Thyroid gland (tissue), 4 donors: Measurements from ENCODE around the gene CELSR3. TPM values are rescaled to one million over a fixed set of nuclear protein-coding genes. Genes with fewer than 3 reads are reported as not detected.

Source experiments
- DNase-seq, 2 donors: peaks; one replicate each; pipeline ENCODE4 v3.0.0-alpha.2; 2019
- H3K27ac ChIP-seq, 3 donors: fragments of 200-600 bp; sonication (generic); 1 replicate in 2 of 3; 2 replicates in 1 of 3; pipeline ENCODE4 v1.5.1; 2016 to 2019; ENCODE audit warnings: mild to moderate bottlenecking in 1 of 3, moderate library complexity in 1 of 3
- H3K27me3 ChIP-seq: fragments of 200-600 bp; sonication (generic); one replicate; pipeline ENCODE4 v1.5.1; 2019
- H3K36me3 ChIP-seq, 2 donors: fragments of 200-600 bp; sonication (generic); one replicate each; pipeline ENCODE4 v1.5.1; 2016 to 2019
- H3K4me1 ChIP-seq, 2 donors: fragments of 200-600 bp; sonication (generic); one replicate each; pipeline ENCODE4 v1.5.1; 2017 to 2019
- H3K4me3 ChIP-seq, 3 donors: fragments of 200-600 bp; sonication (generic); replicated peaks in 1 of 3; 1 replicate in 2 of 3; 2 replicates in 1 of 3; pipeline ENCODE4 v1.5.1; 2016; ENCODE audit warnings: mild to moderate bottlenecking in 1 of 3
- H3K9me3 ChIP-seq: fragments of 200-600 bp; sonication (generic); one replicate; pipeline ENCODE4 v1.5.1; 2017
- POLR2A ChIP-seq, 2 donors: fragments of 450-650 bp; IDR thresholded peaks; one replicate each; pipeline ENCODE4 v1.6.1; 2017; ENCODE audit warnings: antibody characterized with exemption in 2 of 2, mild to moderate bottlenecking in 2 of 2, moderate library complexity in 1 of 2
- WGBS, 2 donors: methylation state at CpG; one replicate each; pipeline ENCODE4 v1.1.5; 2017; 5-methylcytosine and 5-hydroxymethylcytosine counted together
- intact Hi-C: fragments of 100-400 bp; cut with DNase I; formaldehyde crosslinking; loops from one replicate; pipeline ENCODE4 v1.15.1; 2023
- total RNA-seq, 4 donors: library from RNA; depleted of rRNA; stranded (reverse); fragments of >200 nt; gene quantifications; one replicate each; pipeline ENCODE4 v1.2.3, GENCODE V29; 2016
- TF ChIP-seq, protein P1 (sequence below), 6 experiments: fragments of 200-600 bp in 3 of 6; fragments of 450-650 bp in 3 of 6; sonication (generic) in 3 of 6; IDR thresholded peaks; one replicate each; pipeline ENCODE4 v1.5.1; 2016 to 2019; ENCODE audit warnings: antibody characterized with exemption in 6 of 6, mild to moderate bottlenecking in 2 of 6, inconsistent platforms in 1 of 6, moderate library complexity in 1 of 6

Gene CELSR3
- total RNA-seq, 4 donors from 2014 or later = 0.54 to 1.7 (median 1.0) TPM

DNA sequence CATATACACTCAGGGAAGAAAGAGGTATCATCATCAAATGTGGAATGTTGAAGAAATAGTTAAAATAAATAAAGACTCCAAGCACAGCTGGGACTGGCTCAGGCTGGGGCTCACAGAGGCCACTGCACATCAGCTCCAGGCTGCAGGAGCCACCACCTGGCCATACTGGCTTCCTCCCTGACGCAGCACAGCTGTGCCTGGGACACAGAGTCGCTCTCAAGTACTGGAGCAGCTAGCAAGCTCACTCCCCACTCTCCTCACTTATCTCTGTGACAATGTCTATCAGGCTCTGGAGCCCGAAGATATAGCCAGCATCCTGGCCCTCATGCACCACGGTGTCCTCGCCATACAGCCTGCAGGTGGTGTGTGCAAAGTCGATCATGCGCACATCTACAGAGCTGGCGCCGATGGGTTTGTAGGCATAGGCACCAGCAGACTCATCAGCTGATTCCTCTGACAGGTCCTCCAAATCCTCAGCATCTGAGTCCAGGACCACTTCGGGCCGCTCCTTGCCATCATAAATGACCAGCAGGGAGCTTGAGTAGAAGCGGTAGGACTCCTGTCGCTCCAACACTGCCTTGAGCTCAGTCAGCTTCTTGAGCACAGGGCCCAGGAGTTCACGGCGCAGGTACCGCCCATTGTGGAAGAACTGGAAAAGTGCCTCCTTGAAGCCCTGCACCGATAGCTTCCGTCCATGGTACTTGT, 25.5 kb upstream of the CELSR3 start:
- Histone ChIP-seq H3K27ac (no peak overlapping the region), H3K4me3 (no peak overlapping the region), H3K9me3 (no peaks in the 10 kb centered on the region), H3K36me3 (peaks cover 50 to 58% of the 10 kb centered on the region in 2 donors), H3K4me1 (peaks cover 22 to 24% of the 10 kb centered on the region in 2 donors), H3K27me3 (no peaks in the 10 kb centered on the region)
- TF ChIP-seq POLR2A (IDR thresholded peaks at IDR 0.05) = no peak
- TF ChIP-seq, protein P1, sequence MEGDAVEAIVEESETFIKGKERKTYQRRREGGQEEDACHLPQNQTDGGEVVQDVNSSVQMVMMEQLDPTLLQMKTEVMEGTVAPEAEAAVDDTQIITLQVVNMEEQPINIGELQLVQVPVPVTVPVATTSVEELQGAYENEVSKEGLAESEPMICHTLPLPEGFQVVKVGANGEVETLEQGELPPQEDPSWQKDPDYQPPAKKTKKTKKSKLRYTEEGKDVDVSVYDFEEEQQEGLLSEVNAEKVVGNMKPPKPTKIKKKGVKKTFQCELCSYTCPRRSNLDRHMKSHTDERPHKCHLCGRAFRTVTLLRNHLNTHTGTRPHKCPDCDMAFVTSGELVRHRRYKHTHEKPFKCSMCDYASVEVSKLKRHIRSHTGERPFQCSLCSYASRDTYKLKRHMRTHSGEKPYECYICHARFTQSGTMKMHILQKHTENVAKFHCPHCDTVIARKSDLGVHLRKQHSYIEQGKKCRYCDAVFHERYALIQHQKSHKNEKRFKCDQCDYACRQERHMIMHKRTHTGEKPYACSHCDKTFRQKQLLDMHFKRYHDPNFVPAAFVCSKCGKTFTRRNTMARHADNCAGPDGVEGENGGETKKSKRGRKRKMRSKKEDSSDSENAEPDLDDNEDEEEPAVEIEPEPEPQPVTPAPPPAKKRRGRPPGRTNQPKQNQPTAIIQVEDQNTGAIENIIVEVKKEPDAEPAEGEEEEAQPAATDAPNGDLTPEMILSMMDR (IDR thresholded peaks at IDR 0.05) = no peak
- intact Hi-C loops = no loop called here
- WGBS, 2 donors = 92 to 94% methylated on average over 10 to 17 of the region's 18 CpGs
- no peak for DNase-seq

DNA sequence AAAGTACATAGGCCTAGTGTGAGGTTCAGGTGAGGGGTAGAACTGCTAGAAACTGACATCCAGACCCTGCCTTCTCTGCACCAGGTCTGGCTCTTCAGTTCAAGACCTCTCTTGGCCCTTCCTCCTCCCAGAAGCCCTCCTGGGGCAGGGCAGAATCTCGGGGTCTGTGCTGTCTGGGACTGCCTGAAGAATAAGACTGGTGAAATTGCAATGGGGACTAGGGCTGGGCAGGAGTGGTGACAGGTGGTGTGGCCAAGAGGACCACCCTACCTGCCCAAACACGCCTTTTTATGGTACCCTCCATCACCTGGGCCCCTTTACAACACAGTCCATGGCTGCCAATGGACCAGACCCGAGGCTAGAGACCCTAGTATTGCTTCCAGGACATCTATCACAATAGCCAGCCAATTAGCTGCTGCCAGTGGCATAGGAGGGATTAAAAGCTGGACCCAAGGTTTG, 24.6 kb upstream of the CELSR3 start:
- Histone ChIP-seq H3K4me3 (no peak overlapping the region), H3K27ac (no peak overlapping the region), H3K36me3 (peaks cover 40 to 51% of the 10 kb centered on the region in 2 donors), H3K9me3 (no peaks in the 10 kb centered on the region), H3K27me3 (no peaks in the 10 kb centered on the region), H3K4me1 (peaks cover 22 to 27% of the 10 kb centered on the region in 2 donors)
- 58 to 79% methylated on average over 3 of the region's 3 CpGs for whole genome bisulfite sequencing, 2 donors
- TF ChIP-seq, protein P1 (IDR thresholded peaks at IDR 0.05) = no peak
- no peak for TF ChIP-seq POLR2A (IDR thresholded peaks at IDR 0.05)
- intact Hi-C loops = no loop called here
- no peak for DNase-seq

DNA sequence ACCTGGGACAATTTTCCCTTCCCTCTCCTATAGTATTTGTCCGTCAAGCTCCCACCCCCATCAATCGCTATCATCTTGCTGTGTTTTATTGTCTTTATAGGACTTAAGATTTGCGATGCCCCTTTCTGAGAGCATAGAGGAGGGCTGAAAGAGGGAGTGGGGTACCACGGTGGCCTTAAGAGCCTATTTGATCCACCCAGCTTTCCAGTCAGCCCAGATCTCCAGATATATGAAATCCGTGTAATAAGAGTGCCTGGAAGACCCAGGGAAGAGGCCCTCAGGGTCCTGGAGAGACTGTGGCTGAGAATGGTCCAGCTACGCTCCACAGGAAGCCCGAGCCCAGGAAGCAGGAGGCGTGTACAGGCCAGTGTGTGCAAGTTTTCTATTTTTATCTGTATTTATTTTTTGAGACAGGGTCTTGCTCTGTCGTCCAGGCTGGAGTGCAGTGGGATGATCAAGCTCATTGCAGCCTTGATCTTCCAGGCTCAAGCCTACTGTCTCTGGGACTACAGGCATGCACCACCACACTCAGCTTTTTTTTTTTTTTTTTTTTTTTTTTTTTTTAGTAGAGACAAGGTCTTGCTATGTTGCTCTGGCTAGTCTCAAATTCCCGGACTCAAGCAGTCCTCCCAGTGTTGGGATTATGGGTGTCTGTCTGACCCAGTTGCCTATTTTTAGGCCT, 24.0 kb upstream of the CELSR3 start:
- H3K4me3 ChIP-seq = no peak overlapping the region
- 70 to 71% methylated on average over 10 of the region's 10 CpGs for WGBS, 2 donors
- no peak for DNase-seq
- no peaks in the 10 kb centered on the region for H3K27me3 ChIP-seq
- peaks cover 22 to 27% of the 10 kb centered on the region in 2 donors for H3K4me1 ChIP-seq
- H3K27ac ChIP-seq = peak overlapping the region in 2 of 3 donors; percentile 82 to 85
- peaks cover 35 to 51% of the 10 kb centered on the region in 2 donors for H3K36me3 ChIP-seq
- no peaks in the 10 kb centered on the region for H3K9me3 ChIP-seq
- TF ChIP-seq POLR2A (IDR thresholded peaks at IDR 0.05) = no peak
- TF ChIP-seq, protein P1 (IDR thresholded peaks at IDR 0.05) = no peak
- intact Hi-C loops = no loop called here

DNA sequence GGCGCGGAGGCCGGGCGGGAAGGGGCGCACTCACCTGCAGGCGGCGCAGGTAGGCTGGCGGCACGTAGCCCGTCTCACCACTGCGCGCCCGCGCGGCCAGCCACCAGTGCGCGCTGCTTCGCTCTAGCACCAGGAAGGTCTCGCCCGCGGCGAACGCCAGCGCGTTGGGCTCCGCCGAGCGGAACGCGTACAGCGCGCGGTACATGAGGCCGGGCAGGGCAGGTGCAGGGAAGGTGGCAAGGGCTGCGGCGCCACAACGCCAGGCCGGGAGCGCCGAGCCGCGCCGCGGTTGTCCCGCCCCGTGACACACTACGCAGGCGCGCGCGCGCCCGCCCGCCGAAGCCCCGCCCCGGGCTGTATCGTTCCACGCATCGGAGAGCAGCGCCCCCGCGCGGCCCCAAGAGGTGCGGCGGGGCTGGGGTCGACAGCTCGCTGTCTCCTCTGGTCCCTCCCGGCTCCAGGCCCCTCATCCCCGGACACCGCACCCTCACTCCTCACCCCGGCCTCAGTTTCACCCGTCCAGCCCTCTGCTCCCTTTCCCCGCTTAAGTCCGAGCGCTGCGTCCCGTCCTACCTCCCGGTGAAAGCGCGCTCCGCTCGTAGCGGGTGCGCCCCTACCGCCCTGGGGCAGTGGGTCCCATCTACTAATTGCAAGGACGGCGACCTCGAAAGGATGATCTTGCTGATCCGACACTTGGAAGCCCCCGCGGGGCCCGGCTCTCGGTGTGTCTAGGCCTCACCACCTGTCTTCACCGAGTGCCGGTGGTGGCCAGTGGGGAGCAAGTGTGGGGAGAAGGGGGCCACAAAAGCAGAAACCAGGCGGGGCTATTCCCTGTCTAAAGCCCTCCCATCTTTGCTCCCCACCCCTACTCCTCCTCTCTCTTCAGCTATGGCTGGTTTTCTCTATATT, 23.2 kb upstream of the CELSR3 start, which contains the start of gene NCKIPSD:
Gene NCKIPSD (minus strand): TSS at position 313 of the 909 bp plus-strand sequence. CDS start 108 bp downstream, at position 205.
- Histone ChIP-seq H3K27me3 (no peaks in the 10 kb centered on the region), H3K36me3 (peaks cover 26 to 52% of the 10 kb centered on the region in 2 donors), H3K9me3 (no peaks in the 10 kb centered on the region), H3K4me1 (peaks cover 22 to 27% of the 10 kb centered on the region in 2 donors), H3K4me3 (peak within 1 kb of the TSS; percentile 59 to 92 (median 60)), H3K27ac (peak within 1 kb of the TSS; percentile 82 to 85 (median 83))
- DNase-seq = peak; percentile 86 to 88
- intact Hi-C loops = no loop called here
- TF ChIP-seq, protein P1 (IDR thresholded peaks at IDR 0.05) = peak in 4 of 6 experiments; percentile 71 to 83 (median 74)
- peak; percentile 74 to 89 for TF ChIP-seq POLR2A (IDR thresholded peaks at IDR 0.05)
- WGBS, 2 donors = 3% methylated on average over 18 to 27 of the region's 97 CpGs
